ENCODE data around the gene KEAP1. TPM values are rescaled to one million over a fixed set of nuclear protein-coding genes. Genes with fewer than 3 reads are reported as not detected.

Gene KEAP1
- total and polyA plus RNA-seq, 12 donors, result 49.1 to 84.9 (median 60.0) TPM

- intact Hi-C loops (cut with DNase I), result no loop called here
- no peak for ATAC-seq
- Histone ChIP-seq H3K27me3 (no peaks in the 10 kb centered on the region), H3K27ac (no peak overlapping the region), H3K9me3 (no peaks in the 10 kb centered on the region), H3K4me3 (no peak overlapping the region), H3K36me3 (peaks cover 0 to 99% (median 64%) of the 10 kb centered on the region in 9 donors), H3K4me1 (peaks cover 0 to 25% (median 1%) of the 10 kb centered on the region in 9 donors)
- TF ChIP-seq, protein P1, sequence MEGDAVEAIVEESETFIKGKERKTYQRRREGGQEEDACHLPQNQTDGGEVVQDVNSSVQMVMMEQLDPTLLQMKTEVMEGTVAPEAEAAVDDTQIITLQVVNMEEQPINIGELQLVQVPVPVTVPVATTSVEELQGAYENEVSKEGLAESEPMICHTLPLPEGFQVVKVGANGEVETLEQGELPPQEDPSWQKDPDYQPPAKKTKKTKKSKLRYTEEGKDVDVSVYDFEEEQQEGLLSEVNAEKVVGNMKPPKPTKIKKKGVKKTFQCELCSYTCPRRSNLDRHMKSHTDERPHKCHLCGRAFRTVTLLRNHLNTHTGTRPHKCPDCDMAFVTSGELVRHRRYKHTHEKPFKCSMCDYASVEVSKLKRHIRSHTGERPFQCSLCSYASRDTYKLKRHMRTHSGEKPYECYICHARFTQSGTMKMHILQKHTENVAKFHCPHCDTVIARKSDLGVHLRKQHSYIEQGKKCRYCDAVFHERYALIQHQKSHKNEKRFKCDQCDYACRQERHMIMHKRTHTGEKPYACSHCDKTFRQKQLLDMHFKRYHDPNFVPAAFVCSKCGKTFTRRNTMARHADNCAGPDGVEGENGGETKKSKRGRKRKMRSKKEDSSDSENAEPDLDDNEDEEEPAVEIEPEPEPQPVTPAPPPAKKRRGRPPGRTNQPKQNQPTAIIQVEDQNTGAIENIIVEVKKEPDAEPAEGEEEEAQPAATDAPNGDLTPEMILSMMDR (IDR thresholded peaks at IDR 0.05), result no peak
- no peak for DNase-seq
- 94 to 95% methylated on average over 5 to 6 of the region's 6 CpGs for WGBS, 2 donors
These were observed 47.2 kb upstream of the KEAP1 start for GRCh38 chr19:10550336-10550735.

- Histone ChIP-seq H3K27ac (no peak overlapping the region), H3K36me3 (peaks cover 0 to 94% (median 62%) of the 10 kb centered on the region in 9 donors), H3K9me3 (no peaks in the 10 kb centered on the region), H3K4me1 (peaks cover 3 to 28% (median 7%) of the 10 kb centered on the region in 9 donors), H3K27me3 (no peaks in the 10 kb centered on the region), H3K4me3 (no peak overlapping the region)
- 84 to 87% methylated on average over 7 of the region's 7 CpGs for WGBS, 2 donors
- TF ChIP-seq, protein P1 (IDR thresholded peaks at IDR 0.05), result no peak
- intact Hi-C loops (cut with DNase I), result no loop called here
- DNase-seq, result no peak
- no peak for ATAC-seq
These were observed 46.6 kb upstream of the KEAP1 start for GRCh38 chr19:10549733-10550132.

GRCh38 chr19:10548746-10549276 lies 45.7 kb upstream of the KEAP1 start:
- 96 to 98% methylated on average over 18 of the region's 18 CpGs for WGBS, 2 donors
- H3K4me3 ChIP-seq, result no peak overlapping the region
- H3K36me3 ChIP-seq, result peaks cover 0 to 85% (median 54%) of the 10 kb centered on the region in 9 donors
- ATAC-seq (no peak), DNase-seq (no peak)
- no peaks in the 10 kb centered on the region for H3K27me3 ChIP-seq
- no peaks in the 10 kb centered on the region for H3K9me3 ChIP-seq
- H3K27ac ChIP-seq, result no peak overlapping the region
- intact Hi-C loops (cut with DNase I), result no loop called here
- peaks cover 6 to 26% (median 13%) of the 10 kb centered on the region in 9 donors for H3K4me1 ChIP-seq
- TF ChIP-seq, protein P1 (IDR thresholded peaks at IDR 0.05), result no peak

DNA sequence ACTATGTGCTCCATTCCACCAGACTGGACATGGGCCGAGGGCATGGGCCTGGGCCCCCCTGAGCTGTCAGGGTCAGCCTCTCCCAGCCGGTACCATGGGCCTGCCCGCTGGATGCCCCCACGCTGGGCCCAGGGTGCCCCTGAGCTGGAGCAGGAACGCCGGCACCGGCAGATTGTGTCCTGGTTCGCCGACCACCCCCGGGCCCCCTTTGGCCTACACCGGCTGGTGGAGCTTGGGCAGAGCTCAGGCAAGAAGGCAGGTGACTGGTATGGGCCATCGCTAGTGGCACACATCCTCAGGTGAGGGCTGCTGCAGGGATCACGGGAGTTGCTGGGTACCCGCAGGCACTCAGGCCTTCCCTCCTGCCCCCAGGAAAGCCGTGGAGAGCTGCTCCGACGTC lies 43.7 kb upstream of the KEAP1 start:
- WGBS, 2 donors, result 94 to 95% methylated on average over 17 of the region's 17 CpGs
- DNase-seq (no peak), ATAC-seq (no peak)
- intact Hi-C loops (cut with DNase I), result no loop called here
- TF ChIP-seq, protein P1 (IDR thresholded peaks at IDR 0.05), result no peak
- Histone ChIP-seq H3K9me3 (no peaks in the 10 kb centered on the region), H3K27ac (no peak overlapping the region), H3K36me3 (peaks cover 0 to 65% (median 34%) of the 10 kb centered on the region in 9 donors), H3K4me3 (no peak overlapping the region), H3K4me1 (peaks cover 6 to 25% (median 14%) of the 10 kb centered on the region in 9 donors), H3K27me3 (no peaks in the 10 kb centered on the region)
